ENCODE results near the gene TP53I11.

DNA sequence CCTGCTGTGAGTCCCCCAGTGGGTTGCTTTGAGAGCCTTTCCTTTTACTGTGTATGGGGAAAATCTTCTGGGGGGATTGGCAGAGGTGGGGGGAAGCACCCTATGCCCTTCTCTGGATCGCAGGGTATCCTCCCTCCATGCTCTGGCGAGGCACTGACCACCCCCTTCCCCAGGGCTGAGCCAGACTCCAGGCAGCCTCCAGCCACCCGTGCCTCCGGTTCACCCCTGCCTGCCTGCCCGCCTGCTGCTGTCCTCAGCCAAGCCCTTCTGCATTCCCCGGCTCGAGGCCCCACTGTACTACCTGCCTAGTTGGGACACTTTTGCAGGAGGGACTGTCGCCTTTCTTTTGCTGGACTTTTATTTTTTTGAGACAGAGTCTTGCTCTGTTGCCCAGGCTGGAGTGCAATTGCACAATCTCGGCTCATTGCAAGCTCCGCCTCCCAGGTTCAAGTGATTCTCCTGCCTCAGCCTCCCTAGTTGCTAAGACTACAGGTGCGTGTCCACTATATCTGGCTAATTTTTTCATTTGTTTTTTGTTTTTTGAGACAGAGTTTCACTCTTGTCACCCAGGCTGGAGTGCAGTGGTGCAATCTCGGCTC, 23.8 kb upstream of the TP53I11 start:
- no peak for TF ChIP-seq EZH2 (IDR thresholded peaks at IDR 0.05; ENCODE audit: borderline replicate concordance, low read length)
- TF ChIP-seq, protein P1, sequence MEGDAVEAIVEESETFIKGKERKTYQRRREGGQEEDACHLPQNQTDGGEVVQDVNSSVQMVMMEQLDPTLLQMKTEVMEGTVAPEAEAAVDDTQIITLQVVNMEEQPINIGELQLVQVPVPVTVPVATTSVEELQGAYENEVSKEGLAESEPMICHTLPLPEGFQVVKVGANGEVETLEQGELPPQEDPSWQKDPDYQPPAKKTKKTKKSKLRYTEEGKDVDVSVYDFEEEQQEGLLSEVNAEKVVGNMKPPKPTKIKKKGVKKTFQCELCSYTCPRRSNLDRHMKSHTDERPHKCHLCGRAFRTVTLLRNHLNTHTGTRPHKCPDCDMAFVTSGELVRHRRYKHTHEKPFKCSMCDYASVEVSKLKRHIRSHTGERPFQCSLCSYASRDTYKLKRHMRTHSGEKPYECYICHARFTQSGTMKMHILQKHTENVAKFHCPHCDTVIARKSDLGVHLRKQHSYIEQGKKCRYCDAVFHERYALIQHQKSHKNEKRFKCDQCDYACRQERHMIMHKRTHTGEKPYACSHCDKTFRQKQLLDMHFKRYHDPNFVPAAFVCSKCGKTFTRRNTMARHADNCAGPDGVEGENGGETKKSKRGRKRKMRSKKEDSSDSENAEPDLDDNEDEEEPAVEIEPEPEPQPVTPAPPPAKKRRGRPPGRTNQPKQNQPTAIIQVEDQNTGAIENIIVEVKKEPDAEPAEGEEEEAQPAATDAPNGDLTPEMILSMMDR (conservative IDR thresholded peaks at IDR 0.05 in 1 of 2, IDR thresholded peaks at IDR 0.05 in 1 of 2; ENCODE audit: extremely low read depth in 1 of 2, insufficient read depth in 1 of 2, low read depth in 1 of 2, low read length in 2 of 2), result no peak

Measured in mammary epithelial cell (primary cell).